H1 (cell line): ENCODE data around the gene GPR162. TPM values are rescaled to one million over a fixed set of nuclear protein-coding genes. Genes with fewer than 3 reads are reported as not detected.

Experiments
- ASH2L ChIP-seq: fragments of 200-600, 300-600 bp; sonication (generic); IDR thresholded peaks from one replicate; pipeline ENCODE4 v1.7.1; 2017; ENCODE audit warnings: low read length
- BACH1 ChIP-seq: IDR thresholded peaks from 2 replicates; pipeline ENCODE4 v1.6.1; 2012; ENCODE audit warnings: low read length, improper control_type of control experiment
- BCL11A ChIP-seq, 2 experiments: IDR thresholded peaks; one replicate each; pipeline ENCODE4 v1.6.1; 2011; ENCODE audit warnings: low read depth in 2 of 2, low read length in 2 of 2, mild to moderate bottlenecking in 2 of 2
- CEBPB ChIP-seq: IDR thresholded peaks from 2 replicates; pipeline ENCODE4 v1.6.1; 2012; ENCODE audit warnings: low read depth, low read length
- CREB1 ChIP-seq: IDR thresholded peaks from 2 replicates; pipeline ENCODE4 v1.6.1; 2012; ENCODE audit warnings: inconsistent platforms
- GABPA ChIP-seq: IDR thresholded peaks from 2 replicates; pipeline ENCODE4 v1.6.1; 2011; ENCODE audit warnings: mild to moderate bottlenecking, low read length, moderate library complexity, borderline replicate concordance; ENCODE audit not compliant: insufficient read depth
- GTF2F1 ChIP-seq: IDR thresholded peaks from 2 replicates; pipeline ENCODE4 v1.6.1; 2012; ENCODE audit warnings: low read depth, low read length, improper control_type of control experiment, borderline replicate concordance
- HDAC6 ChIP-seq: IDR thresholded peaks from one replicate; pipeline ENCODE4 v1.7.1; 2012; ENCODE audit warnings: low read depth, mild to moderate bottlenecking, inconsistent platforms, low read length, moderate library complexity
- KDM1A ChIP-seq: fragments of 200-600, 300-600 bp; sonication (generic); IDR thresholded peaks from 2 replicates; pipeline ENCODE4 v1.7.1; 2016; ENCODE audit warnings: mild to moderate bottlenecking, low read length, borderline replicate concordance
- MAFK ChIP-seq: IDR thresholded peaks from 2 replicates; pipeline ENCODE4 v1.6.1; 2012; ENCODE audit warnings: low read depth, mild to moderate bottlenecking, improper control_type of control experiment, low read length
- RAD21 ChIP-seq, 2 experiments: IDR thresholded peaks in 1 of 2; conservative IDR thresholded peaks in 1 of 2; 2 replicates each; pipeline ENCODE4 v1.6.1; 2011; ENCODE audit warnings: low read depth in 2 of 2, low read length in 2 of 2, improper control_type of control experiment in 1 of 2, inconsistent platforms in 1 of 2, mild to moderate bottlenecking in 1 of 2, moderate library complexity in 1 of 2
- RNF2 ChIP-seq: fragments of 200-900, 300-1000 bp; sonication (generic); IDR thresholded peaks from 2 replicates; pipeline ENCODE4 v1.7.1; 2016; ENCODE audit warnings: borderline replicate concordance, low read depth, mild to moderate bottlenecking, antibody characterized with exemption, low read length; ENCODE audit not compliant: poor library complexity, severe bottlenecking; ENCODE audit errors: missing control alignments
- RXRA ChIP-seq: IDR thresholded peaks from 2 replicates; pipeline ENCODE4 v1.6.1; 2011; ENCODE audit warnings: low read depth, mild to moderate bottlenecking, low read length, moderate library complexity; ENCODE audit not compliant: insufficient read depth
- SIN3A ChIP-seq, 2 experiments: IDR thresholded peaks in 1 of 2; conservative IDR thresholded peaks in 1 of 2; 2 replicates each; pipeline ENCODE4 v1.6.1; 2011 to 2012; ENCODE audit warnings: low read length in 2 of 2, improper control_type of control experiment in 1 of 2, low read depth in 1 of 2, mild to moderate bottlenecking in 1 of 2
- SIRT6 ChIP-seq: IDR thresholded peaks from one replicate; pipeline ENCODE4 v1.7.1; 2012; ENCODE audit warnings: low read length, inconsistent platforms
- SP2 ChIP-seq: IDR thresholded peaks from 2 replicates; pipeline ENCODE4 v1.6.1; 2012; ENCODE audit warnings: mild to moderate bottlenecking, low read length, inconsistent platforms
- SP4 ChIP-seq: IDR thresholded peaks from 2 replicates; pipeline ENCODE4 v1.6.1; 2012; ENCODE audit warnings: low read length, inconsistent platforms
- SUZ12 ChIP-seq: fragments of 200-600 bp; sonication (generic); IDR thresholded peaks from 2 replicates; pipeline ENCODE4 v1.6.1; 2012; ENCODE audit warnings: mild to moderate bottlenecking, inconsistent platforms, low read length, moderate library complexity, mixed read lengths
- TAF1 ChIP-seq: IDR thresholded peaks from 2 replicates; pipeline ENCODE4 v1.6.1; 2011; ENCODE audit warnings: mild to moderate bottlenecking, low read depth, low read length
- TAF7 ChIP-seq: optimal IDR thresholded peaks from 2 replicates; pipeline ENCODE3; 2011; ENCODE audit warnings: low read depth, mild to moderate bottlenecking, inconsistent platforms, low read length, moderate library complexity, borderline replicate concordance
- YY1 ChIP-seq: IDR thresholded peaks from 2 replicates; pipeline ENCODE4 v1.6.1; 2011; ENCODE audit warnings: low read depth, mild to moderate bottlenecking, low read length
- polyA plus RNA-seq, 7 experiments: library from polyadenylated mRNA; depleted of rRNA in 3 of 7; stranded (reverse) in 5 of 7; unstranded in 2 of 7; fragments of >200 nt in 5 of 7; fragments of 200-250 nt in 2 of 7; gene quantifications; 1 replicate in 5 of 7; 2 replicates in 1 of 7; 4 replicates in 1 of 7; pipeline versions ENCODE4 v1.2.1 to v1.2.3, GENCODE V29; 2011 to 2013; ENCODE audit warnings: missing spikeins in 2 of 7, mixed read lengths in 2 of 7
- total RNA-seq: library from RNA; stranded (reverse); fragmentation: NEBNext Ultra II Directional; extraction: Animal tissue kit (Norgen Biotek cat#: 25700); gene quantifications from 2 replicates; pipeline ENCODE4 v1.2.1, GENCODE V29; 2021
- TF ChIP-seq, protein P1 (sequence below), 3 experiments: IDR thresholded peaks; 1 replicate in 2 of 3; 2 replicates in 1 of 3; pipeline versions ENCODE4 v1.5.1 to v1.6.1; 2011; ENCODE audit warnings: low read length in 3 of 3, mild to moderate bottlenecking in 3 of 3, inconsistent platforms in 2 of 3, low read depth in 1 of 3, moderate library complexity in 1 of 3; ENCODE audit not compliant: insufficient read depth in 1 of 3; ENCODE audit errors: control extremely low read depth in 1 of 3

The GPR162 gene
- total and polyA plus RNA-seq, 2 of the 8 experiments (the other 6 are each of a cell fraction or from before 2014, with no cell fraction given), result 7.3 to 8.8 TPM

DNA sequence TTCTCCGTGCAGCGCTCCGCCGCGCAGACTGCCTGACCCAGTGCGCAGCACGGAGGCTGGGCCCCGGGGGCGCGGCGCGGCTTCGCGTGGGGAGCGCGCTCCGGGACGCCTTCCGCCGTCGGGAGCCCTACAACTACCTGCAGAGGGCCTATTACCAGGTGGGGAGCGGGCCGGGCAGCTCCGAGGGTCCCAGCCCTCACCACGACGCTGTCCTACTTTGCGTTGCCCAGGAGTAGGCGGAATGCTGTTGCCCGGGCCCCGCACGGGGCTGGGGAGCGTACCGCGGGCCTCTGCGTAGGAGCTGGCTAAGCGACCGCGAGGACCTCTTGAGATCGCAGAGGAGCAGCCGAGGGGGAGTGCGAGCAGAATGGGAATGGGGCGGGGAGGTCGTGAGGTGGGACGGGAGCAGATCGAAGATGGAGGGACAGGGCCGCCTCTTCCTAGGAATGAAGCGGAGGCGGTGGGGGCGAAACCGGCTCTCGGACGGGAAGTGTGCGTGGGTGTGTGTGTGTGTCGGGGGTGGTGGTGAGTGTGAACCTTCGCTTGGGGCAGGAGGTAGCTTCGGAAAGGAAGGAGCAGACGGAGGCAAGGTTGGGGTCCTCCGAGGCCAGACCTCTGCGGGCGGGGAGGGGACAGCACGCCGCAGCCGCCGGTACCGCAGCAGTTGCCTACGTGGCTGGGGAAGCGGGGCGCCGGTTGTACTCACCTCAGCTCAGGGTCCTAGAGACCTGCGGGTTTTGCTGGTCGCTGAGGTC is 7.3 kb downstream of the GPR162 start (continued):
- TF ChIP-seq ASH2L, result peak; percentile 86
- TF ChIP-seq, protein P1, sequence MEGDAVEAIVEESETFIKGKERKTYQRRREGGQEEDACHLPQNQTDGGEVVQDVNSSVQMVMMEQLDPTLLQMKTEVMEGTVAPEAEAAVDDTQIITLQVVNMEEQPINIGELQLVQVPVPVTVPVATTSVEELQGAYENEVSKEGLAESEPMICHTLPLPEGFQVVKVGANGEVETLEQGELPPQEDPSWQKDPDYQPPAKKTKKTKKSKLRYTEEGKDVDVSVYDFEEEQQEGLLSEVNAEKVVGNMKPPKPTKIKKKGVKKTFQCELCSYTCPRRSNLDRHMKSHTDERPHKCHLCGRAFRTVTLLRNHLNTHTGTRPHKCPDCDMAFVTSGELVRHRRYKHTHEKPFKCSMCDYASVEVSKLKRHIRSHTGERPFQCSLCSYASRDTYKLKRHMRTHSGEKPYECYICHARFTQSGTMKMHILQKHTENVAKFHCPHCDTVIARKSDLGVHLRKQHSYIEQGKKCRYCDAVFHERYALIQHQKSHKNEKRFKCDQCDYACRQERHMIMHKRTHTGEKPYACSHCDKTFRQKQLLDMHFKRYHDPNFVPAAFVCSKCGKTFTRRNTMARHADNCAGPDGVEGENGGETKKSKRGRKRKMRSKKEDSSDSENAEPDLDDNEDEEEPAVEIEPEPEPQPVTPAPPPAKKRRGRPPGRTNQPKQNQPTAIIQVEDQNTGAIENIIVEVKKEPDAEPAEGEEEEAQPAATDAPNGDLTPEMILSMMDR (IDR thresholded peaks at IDR 0.05; ENCODE audit: control extremely low read depth in 1 of 3, insufficient read depth in 1 of 3, low read depth in 1 of 3, low read length in 3 of 3), result no peak
- no peak for TF ChIP-seq GABPA
- 0 out of 2 replicates have a peak, but pooled peaks have one; percentile 42 for TF ChIP-seq TAF1
- TF ChIP-seq CEBPB, result no peak
- no peak for TF ChIP-seq BACH1
- no peak for TF ChIP-seq TAF7
- TF ChIP-seq RAD21 (IDR thresholded peaks at IDR 0.05 in 1 of 2, conservative IDR thresholded peaks at IDR 0.05 in 1 of 2; ENCODE audit: low read depth in 2 of 2, low read length in 2 of 2), result no peak
- no peak; the same call in 1 of the 2 replicates for TF ChIP-seq SUZ12
- peak; percentile 72 for TF ChIP-seq CREB1
- TF ChIP-seq SP4, result 0 out of 2 replicates have a peak, but pooled peaks have one; percentile 18
- no peak for TF ChIP-seq MAFK
- no peak for TF ChIP-seq BCL11A (IDR thresholded peaks at IDR 0.05; ENCODE audit: low read depth in 2 of 2, low read length in 2 of 2)
- TF ChIP-seq KDM1A, result no peak
- TF ChIP-seq SP2, result no peak
- TF ChIP-seq GTF2F1, result no peak
- no peak for TF ChIP-seq RXRA
- TF ChIP-seq YY1, result no peak
- peak; percentile 35 for TF ChIP-seq RNF2
- TF ChIP-seq SIRT6, result no peak
- TF ChIP-seq SIN3A (conservative IDR thresholded peaks at IDR 0.05 in 1 of 2, IDR thresholded peaks at IDR 0.05 in 1 of 2; ENCODE audit: low read depth in 1 of 2, low read length in 2 of 2), result peak; percentile 48 to 89; a peak in 2 of 4 replicates
- no peak for TF ChIP-seq HDAC6
